PFSK-1 (cell line): Measurements from ENCODE around the gene HNF4A.

Experiments
- FOXP2 ChIP-seq: optimal IDR thresholded peaks from 2 replicates; pipeline ENCODE3; 2011; ENCODE audit warnings: borderline replicate concordance, control low read depth, inconsistent platforms; ENCODE audit not compliant: insufficient read depth; ENCODE audit errors: extremely low read length, extremely low read depth
- POLR2AphosphoS5 ChIP-seq: IDR thresholded peaks from 2 replicates; pipeline ENCODE4 v1.6.1; 2012; ENCODE audit warnings: low read depth, mild to moderate bottlenecking, control low read depth, low read length, moderate library complexity
- SIN3A ChIP-seq: IDR thresholded peaks from 2 replicates; pipeline ENCODE4 v1.6.1; 2012; ENCODE audit warnings: mild to moderate bottlenecking, low read length, moderate library complexity, borderline replicate concordance; ENCODE audit not compliant: insufficient read depth
- TAF1 ChIP-seq: IDR thresholded peaks from 2 replicates; pipeline ENCODE4 v1.6.1; 2012; ENCODE audit warnings: low read length, control low read depth, borderline replicate concordance; ENCODE audit not compliant: insufficient read depth
- TF ChIP-seq, protein P1 (sequence below), 2 experiments: IDR thresholded peaks; 2 replicates each; pipeline versions ENCODE4 v1.6.1 to v1.8.0; 2011 to 2012; ENCODE audit warnings: low read depth in 2 of 2, low read length in 2 of 2, control low read depth in 1 of 2, inconsistent platforms in 1 of 2, mild to moderate bottlenecking in 1 of 2, moderate library complexity in 1 of 2; ENCODE audit not compliant: insufficient read depth in 1 of 2

Gene HNF4A

DNA sequence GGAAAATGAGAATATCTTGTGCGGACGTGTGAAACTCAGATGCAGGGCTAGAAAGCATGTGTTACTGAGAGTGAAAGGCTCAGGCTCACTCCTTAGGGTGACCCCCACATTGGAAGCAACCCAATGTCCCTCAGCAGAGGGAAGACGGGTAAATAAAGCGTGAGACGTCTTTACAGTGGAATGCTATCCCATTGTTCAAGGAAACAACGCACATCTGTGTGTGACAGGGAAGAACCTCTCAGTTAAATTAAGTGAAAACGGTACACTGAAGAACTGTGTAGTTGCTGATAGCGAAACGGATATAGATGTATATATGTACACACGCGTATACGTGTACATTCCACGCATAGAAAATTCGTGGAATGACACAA lies 839 bp downstream of the HNF4A start:
- TF ChIP-seq TAF1 = no peak
- TF ChIP-seq, protein P1, sequence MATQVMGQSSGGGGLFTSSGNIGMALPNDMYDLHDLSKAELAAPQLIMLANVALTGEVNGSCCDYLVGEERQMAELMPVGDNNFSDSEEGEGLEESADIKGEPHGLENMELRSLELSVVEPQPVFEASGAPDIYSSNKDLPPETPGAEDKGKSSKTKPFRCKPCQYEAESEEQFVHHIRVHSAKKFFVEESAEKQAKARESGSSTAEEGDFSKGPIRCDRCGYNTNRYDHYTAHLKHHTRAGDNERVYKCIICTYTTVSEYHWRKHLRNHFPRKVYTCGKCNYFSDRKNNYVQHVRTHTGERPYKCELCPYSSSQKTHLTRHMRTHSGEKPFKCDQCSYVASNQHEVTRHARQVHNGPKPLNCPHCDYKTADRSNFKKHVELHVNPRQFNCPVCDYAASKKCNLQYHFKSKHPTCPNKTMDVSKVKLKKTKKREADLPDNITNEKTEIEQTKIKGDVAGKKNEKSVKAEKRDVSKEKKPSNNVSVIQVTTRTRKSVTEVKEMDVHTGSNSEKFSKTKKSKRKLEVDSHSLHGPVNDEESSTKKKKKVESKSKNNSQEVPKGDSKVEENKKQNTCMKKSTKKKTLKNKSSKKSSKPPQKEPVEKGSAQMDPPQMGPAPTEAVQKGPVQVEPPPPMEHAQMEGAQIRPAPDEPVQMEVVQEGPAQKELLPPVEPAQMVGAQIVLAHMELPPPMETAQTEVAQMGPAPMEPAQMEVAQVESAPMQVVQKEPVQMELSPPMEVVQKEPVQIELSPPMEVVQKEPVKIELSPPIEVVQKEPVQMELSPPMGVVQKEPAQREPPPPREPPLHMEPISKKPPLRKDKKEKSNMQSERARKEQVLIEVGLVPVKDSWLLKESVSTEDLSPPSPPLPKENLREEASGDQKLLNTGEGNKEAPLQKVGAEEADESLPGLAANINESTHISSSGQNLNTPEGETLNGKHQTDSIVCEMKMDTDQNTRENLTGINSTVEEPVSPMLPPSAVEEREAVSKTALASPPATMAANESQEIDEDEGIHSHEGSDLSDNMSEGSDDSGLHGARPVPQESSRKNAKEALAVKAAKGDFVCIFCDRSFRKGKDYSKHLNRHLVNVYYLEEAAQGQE (IDR thresholded peaks at IDR 0.05; ENCODE audit: insufficient read depth in 1 of 2, low read depth in 2 of 2, low read length in 2 of 2) = no peak
- TF ChIP-seq POLR2AphosphoS5 = no peak
- TF ChIP-seq FOXP2 = no peak

DNA sequence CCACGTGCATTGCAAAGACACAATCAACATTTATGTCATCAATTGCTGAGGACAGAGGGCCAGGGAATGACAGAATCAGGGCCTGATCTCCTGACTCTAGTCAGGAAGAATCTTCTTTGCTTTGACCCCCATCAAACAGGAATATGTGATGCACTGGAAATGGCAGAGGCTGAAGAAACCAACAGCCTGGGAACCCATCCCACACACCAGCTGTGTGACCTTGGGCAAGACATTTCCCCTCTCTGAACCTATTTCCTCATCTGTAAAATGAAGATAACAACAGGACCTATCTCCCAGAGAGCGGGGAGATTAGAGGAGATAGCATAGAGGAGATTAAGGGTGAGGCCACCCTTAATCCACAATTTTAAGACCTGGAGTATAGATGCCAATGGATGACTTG lies 1.5 kb downstream of the HNF4A start:
- TF ChIP-seq POLR2AphosphoS5 = no peak
- TF ChIP-seq TAF1 = no peak
- TF ChIP-seq, protein P1 (IDR thresholded peaks at IDR 0.05; ENCODE audit: insufficient read depth in 1 of 2, low read depth in 2 of 2, low read length in 2 of 2) = no peak
- TF ChIP-seq FOXP2 = no peak
- no peak for TF ChIP-seq SIN3A

DNA sequence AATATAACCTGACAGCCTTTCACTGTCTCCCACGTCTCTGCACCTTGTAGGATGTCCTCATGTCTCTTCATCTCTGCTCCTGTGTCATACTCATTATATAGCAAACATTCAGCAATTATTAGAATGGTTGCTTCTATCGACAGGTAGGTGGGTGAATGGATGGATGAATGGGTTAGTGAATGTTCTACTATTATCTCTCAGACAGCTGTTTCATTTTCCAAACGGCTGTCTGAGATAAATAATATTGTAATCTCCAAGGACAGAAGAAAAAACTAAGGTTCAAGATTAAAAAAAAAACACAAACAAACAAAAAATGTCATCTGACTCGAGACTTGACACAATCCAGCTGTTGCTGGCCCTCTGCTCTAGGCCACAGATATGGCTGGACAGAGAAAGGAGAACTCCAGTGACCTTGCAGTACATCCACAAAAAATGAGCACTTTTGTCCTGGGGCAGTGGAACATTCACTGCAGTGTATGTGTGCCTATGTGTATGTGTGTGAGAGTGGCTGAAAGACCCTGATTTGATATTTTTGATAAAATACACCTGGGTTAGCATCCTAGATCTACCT lies 2.1 kb downstream of the HNF4A start:
- TF ChIP-seq, protein P1 (IDR thresholded peaks at IDR 0.05; ENCODE audit: insufficient read depth in 1 of 2, low read depth in 2 of 2, low read length in 2 of 2) = no peak
- no peak for TF ChIP-seq SIN3A
- no peak for TF ChIP-seq POLR2AphosphoS5
- TF ChIP-seq FOXP2 = no peak
- no peak for TF ChIP-seq TAF1

DNA sequence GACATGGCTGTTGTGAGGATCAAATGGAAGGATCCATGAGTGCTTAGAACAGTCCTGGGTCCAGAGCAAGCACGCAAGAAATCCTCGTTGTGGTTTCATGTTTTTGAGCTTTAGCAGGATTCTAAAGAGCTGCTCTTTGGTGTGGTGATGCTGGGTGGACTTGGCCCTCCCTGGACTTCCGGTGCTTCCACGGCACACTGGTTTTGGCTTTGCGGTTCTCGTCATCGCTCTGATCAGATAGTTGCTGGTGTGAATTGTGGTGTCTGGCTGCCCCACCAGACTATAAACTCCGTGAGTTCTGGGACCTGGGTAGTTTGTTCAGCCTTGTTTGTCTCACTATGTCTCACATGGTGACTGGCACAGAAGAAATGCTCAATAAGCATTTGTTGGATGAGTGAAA lies 3.3 kb downstream of the HNF4A start:
- TF ChIP-seq SIN3A = no peak
- no peak for TF ChIP-seq FOXP2
- no peak for TF ChIP-seq TAF1
- TF ChIP-seq POLR2AphosphoS5 = no peak
- TF ChIP-seq, protein P1 (IDR thresholded peaks at IDR 0.05; ENCODE audit: insufficient read depth in 1 of 2, low read depth in 2 of 2, low read length in 2 of 2) = no peak

DNA sequence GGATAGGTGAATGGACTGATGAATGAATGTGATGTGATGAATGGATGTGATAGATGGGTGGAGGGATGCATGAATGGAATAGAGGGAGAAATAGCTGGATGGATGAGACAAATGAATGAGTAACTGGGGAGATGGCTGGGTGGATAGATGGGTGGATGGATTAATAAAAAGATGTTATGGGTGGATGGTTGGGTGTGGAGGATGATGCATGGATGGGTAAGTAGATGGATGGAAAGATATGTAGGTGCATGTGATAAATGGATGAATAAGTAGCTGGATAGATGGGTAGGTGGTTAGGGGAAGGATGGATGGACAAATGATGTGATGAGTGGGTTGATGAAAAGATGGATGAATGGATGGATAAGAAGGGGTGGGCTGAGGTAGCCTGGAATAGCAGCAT lies 4.7 kb downstream of the HNF4A start:
- TF ChIP-seq, protein P1 (IDR thresholded peaks at IDR 0.05; ENCODE audit: insufficient read depth in 1 of 2, low read depth in 2 of 2, low read length in 2 of 2) = no peak
- TF ChIP-seq POLR2AphosphoS5 = no peak
- no peak for TF ChIP-seq FOXP2
- TF ChIP-seq TAF1 = no peak
- TF ChIP-seq SIN3A = no peak
